Neural progenitor cell (in vitro differentiated cells): Measurements from ENCODE around the gene PLA2G4C. TPM values are rescaled to one million over a fixed set of nuclear protein-coding genes. Genes with fewer than 3 reads are reported as not detected.
"Not testable (repeated sequence)": the region's sequence is repeated elsewhere in the genome, so short reads cannot be mapped to it uniquely, and the experiment has no call there.

Source experiments
- DNase-seq: peaks from one replicate; pipeline ENCODE4 v3.0.0-alpha.2; 2016; ENCODE audit warnings: low spot score
- H2AFZ ChIP-seq: fragments of 200-600 bp; sonication (generic); replicated peaks from 2 replicates; pipeline ENCODE4 v1.6.1; 2016; ENCODE audit warnings: antibody characterized with exemption
- H3F3A ChIP-seq: fragments of 200-600 bp; sonication (generic); 2 replicates; pipeline ENCODE4 v1.6.1; 2016; ENCODE audit warnings: antibody characterized with exemption, low read depth
- H3K27ac ChIP-seq: fragments of 200-600 bp; sonication (generic); 2 replicates; pipeline ENCODE4 v1.5.1; 2016; ENCODE audit warnings: mild to moderate bottlenecking
- H3K27me3 ChIP-seq: fragments of 200-600 bp; sonication (generic); 2 replicates; pipeline ENCODE4 v1.6.1; 2016; ENCODE audit warnings: mild to moderate bottlenecking, moderate library complexity
- H3K36me3 ChIP-seq: fragments of 200-600 bp; sonication (generic); 2 replicates; pipeline ENCODE4 v1.5.1; 2016
- H3K4me1 ChIP-seq: fragments of 200-600 bp; sonication (generic); 2 replicates; pipeline ENCODE4 v1.6.1; 2016; ENCODE audit warnings: mixed run types
- H3K4me2 ChIP-seq: fragments of 200-600 bp; sonication (generic); 2 replicates; pipeline ENCODE4 v1.6.1; 2016
- H3K4me3 ChIP-seq: fragments of 200-600 bp; sonication (generic); 2 replicates; pipeline ENCODE4 v1.5.1; 2016
- H3K79me2 ChIP-seq: fragments of 200-600 bp; sonication (generic); 2 replicates; pipeline ENCODE4 v1.6.1; 2016; ENCODE audit warnings: low read depth
- H3K9ac ChIP-seq: fragments of 200-600 bp; sonication (generic); 2 replicates; pipeline ENCODE4 v1.6.1; 2016
- H3K9me3 ChIP-seq: fragments of 200-600 bp; sonication (generic); 2 replicates; pipeline ENCODE4 v1.5.1; 2016; ENCODE audit warnings: low read depth
- H4K20me1 ChIP-seq: fragments of 200-600 bp; sonication (generic); 2 replicates; pipeline ENCODE4 v1.6.1; 2016; ENCODE audit warnings: low read depth
- H3K27ac Mint-ChIP-seq: 3 replicates; pipeline ENCODE4 v1.8.0; 2021; ENCODE audit warnings: mixed read lengths
- H3K27me3 Mint-ChIP-seq: 2 replicates; pipeline ENCODE4 v1.8.0; 2022; ENCODE audit warnings: low read depth, mild to moderate bottlenecking, inconsistent platforms, moderate library complexity, mixed read lengths; ENCODE audit not compliant: insufficient read depth
- H3K36me3 Mint-ChIP-seq: 3 replicates; pipeline ENCODE4 v1.8.0; 2021; ENCODE audit warnings: mixed read lengths
- H3K4me1 Mint-ChIP-seq: 3 replicates; pipeline ENCODE4 v1.8.0; 2021; ENCODE audit warnings: mixed read lengths
- H3K4me3 Mint-ChIP-seq: 3 replicates; pipeline ENCODE4 v1.8.0; 2021; ENCODE audit warnings: mild to moderate bottlenecking, moderate library complexity, mixed read lengths
- H3K9me3 Mint-ChIP-seq: 3 replicates; pipeline ENCODE4 v1.8.0; 2020; ENCODE audit warnings: mixed read lengths
- CTCF ChIP-seq: fragments of 200-600 bp; sonication (generic); IDR thresholded peaks from 2 replicates; pipeline ENCODE4 v1.5.1; 2017; ENCODE audit warnings: antibody characterized with exemption, mild to moderate bottlenecking
- EZH2 ChIP-seq: fragments of 200-600 bp; sonication (generic); IDR thresholded peaks from 2 replicates; pipeline ENCODE4 v1.6.1; 2017; ENCODE audit warnings: antibody characterized with exemption, mild to moderate bottlenecking, moderate library complexity
- EZH2phosphoT487 ChIP-seq: fragments of 200-600 bp; sonication (generic); IDR thresholded peaks from 2 replicates; pipeline ENCODE4 v1.6.1; 2017; ENCODE audit warnings: antibody characterized with exemption
- total RNA-seq: library from RNA; depleted of rRNA; stranded (reverse); fragments of >200 nt; gene quantifications from 2 replicates; pipeline ENCODE4 v1.2.3, GENCODE V29; 2015; ENCODE audit warnings: low replicate concordance

PLA2G4C gene
- total RNA-seq, 1 donor from 2014 or later: not detected

GRCh38 chr19:48085904-48086864 is 24.4 kb downstream of the PLA2G4C start:
- Histone ChIP-seq H2AFZ (no peak overlapping the region), H3K4me2 (no peak overlapping the region), H4K20me1 (no peaks in the 10 kb centered on the region), H3K27me3 (no peaks in the 10 kb centered on the region), H3K9ac (no peak overlapping the region), H3K36me3 (no peaks in the 10 kb centered on the region), H3K27ac (no peak overlapping the region), H3K4me3 (no peak overlapping the region), H3F3A (no peaks in the 10 kb centered on the region), H3K79me2 (no peaks in the 10 kb centered on the region), H3K9me3 (no peaks in the 10 kb centered on the region), H3K4me1 (no peaks in the 10 kb centered on the region)
- Mint-ChIP-seq H3K36me3 (no peaks in the 10 kb centered on the region), H3K9me3 (peaks cover 10% of the 10 kb centered on the region), H3K27me3 (peaks cover 6% of the 10 kb centered on the region), H3K27ac (peak overlapping the region; percentile 58), H3K4me3 (no peak overlapping the region), H3K4me1 (peaks cover 21% of the 10 kb centered on the region)
- DNase-seq: no peak
- TF ChIP-seq EZH2 (no peak), EZH2phosphoT487 (no peak), CTCF (peak; percentile 8)

- no peaks in the 10 kb centered on the region for H3K9me3 ChIP-seq
- no peaks in the 10 kb centered on the region for H3K79me2 ChIP-seq
- H3K27me3 ChIP-seq: no peaks in the 10 kb centered on the region
- H3K9ac ChIP-seq: no peak overlapping the region
- TF ChIP-seq EZH2phosphoT487 (no peak), CTCF (no peak), EZH2 (no peak)
- no peaks in the 10 kb centered on the region for H3F3A ChIP-seq
- Mint-ChIP-seq H3K4me1 (peaks cover 18% of the 10 kb centered on the region), H3K36me3 (no peaks in the 10 kb centered on the region), H3K4me3 (no peak overlapping the region), H3K9me3 (peaks cover 5% of the 10 kb centered on the region), H3K27ac (peak overlapping the region; percentile 46), H3K27me3 (peaks cover 8% of the 10 kb centered on the region)
- no peak overlapping the region for H3K27ac ChIP-seq
- H3K4me3 ChIP-seq: no peak overlapping the region
- H2AFZ ChIP-seq: no peak overlapping the region
- H3K4me2 ChIP-seq: no peak overlapping the region
- no peaks in the 10 kb centered on the region for H3K36me3 ChIP-seq
- H3K4me1 ChIP-seq: no peaks in the 10 kb centered on the region
- DNase-seq: no peak
- H4K20me1 ChIP-seq: no peaks in the 10 kb centered on the region
Measured at GRCh38 chr19:48085076-48085475, 25.5 kb downstream of the PLA2G4C start.

GRCh38 chr19:48081106-48081505 is 29.5 kb downstream of the PLA2G4C start:
- Histone ChIP-seq H3K79me2 (no peaks in the 10 kb centered on the region), H2AFZ (no peak overlapping the region), H3K4me2 (no peak overlapping the region), H3K4me1 (no peaks in the 10 kb centered on the region), H3K36me3 (no peaks in the 10 kb centered on the region), H3K9ac (no peak overlapping the region), H3K4me3 (no peak overlapping the region), H3F3A (no peaks in the 10 kb centered on the region), H3K9me3 (no peaks in the 10 kb centered on the region), H3K27ac (no peak overlapping the region), H4K20me1 (no peaks in the 10 kb centered on the region), H3K27me3 (no peaks in the 10 kb centered on the region)
- H3K36me3 Mint-ChIP-seq: no peaks in the 10 kb centered on the region
- H3K4me3 Mint-ChIP-seq: no peak overlapping the region
- H3K4me1 Mint-ChIP-seq: peaks cover 13% of the 10 kb centered on the region
- DNase-seq: no peak
- TF ChIP-seq CTCF (no peak), EZH2 (no peak), EZH2phosphoT487 (no peak)
- H3K9me3 Mint-ChIP-seq: no peaks in the 10 kb centered on the region
- peaks cover 4% of the 10 kb centered on the region for H3K27me3 Mint-ChIP-seq
- no peak overlapping the region for H3K27ac Mint-ChIP-seq

- H3K4me1 ChIP-seq, H3K27ac ChIP-seq, H3K4me3 ChIP-seq, H3K36me3 ChIP-seq, H3K79me2 ChIP-seq, H3K36me3 Mint-ChIP-seq, DNase-seq, H3K9me3 Mint-ChIP-seq, H3K9me3 ChIP-seq, H3K27me3 ChIP-seq, H3K27ac Mint-ChIP-seq, H3K9ac ChIP-seq, H3K4me3 Mint-ChIP-seq, H3F3A ChIP-seq, H4K20me1 ChIP-seq, H2AFZ ChIP-seq, H3K4me2 ChIP-seq, H3K4me1 Mint-ChIP-seq: not testable (repeated sequence)
- peaks cover 11% of the 10 kb centered on the region for H3K27me3 Mint-ChIP-seq
Measured at GRCh38 chr19:48070177-48070769, 40.3 kb downstream of the PLA2G4C start.
